GM03348 (cell line): ENCODE results near the gene EEF1AKMT2.
"Not testable (repeated sequence)": the region's sequence is repeated elsewhere in the genome, so short reads cannot be mapped to it uniquely, and the experiment has no call there.

Experiments
- DNase-seq: peaks from one replicate; pipeline ENCODE4 v3.0.0; 2012; ENCODE audit warnings: low spot score

The EEF1AKMT2 gene

GRCh38 chr10:124755581-124755980, 36.1 kb downstream of the EEF1AKMT2 start:
- no peak for DNase-seq

GRCh38 chr10:124754227-124754626, 37.5 kb downstream of the EEF1AKMT2 start:
- no peak for DNase-seq

GRCh38 chr10:124748953-124749645, 42.6 kb downstream of the EEF1AKMT2 start:
- DNase-seq = no peak

- DNase-seq = no peak
These were observed 43.5 kb downstream of the EEF1AKMT2 start for GRCh38 chr10:124748166-124748565.

- DNase-seq = no peak
These were observed 43.9 kb downstream of the EEF1AKMT2 start for GRCh38 chr10:124747745-124748144.

- no peak for DNase-seq
These were observed 44.7 kb downstream of the EEF1AKMT2 start for GRCh38 chr10:124746992-124747391.

- not testable (repeated sequence) for DNase-seq
These were observed 45.2 kb downstream of the EEF1AKMT2 start for GRCh38 chr10:124746447-124746846.

GRCh38 chr10:124745673-124746072, 46.0 kb downstream of the EEF1AKMT2 start:
- peak; percentile 25 for DNase-seq

- DNase-seq = no peak
These were observed 46.4 kb downstream of the EEF1AKMT2 start for GRCh38 chr10:124745252-124745651.

- DNase-seq = peak; percentile 94
These were observed 47.3 kb downstream of the EEF1AKMT2 start, which contains the start of gene FAM53B for GRCh38 chr10:124744102-124745050. TSS of gene FAM53B (minus strand) at chr10:124744378. CDS start at chr10:124706713, 37,665 bp downstream.

GRCh38 chr10:124743191-124744101, 48.2 kb downstream of the EEF1AKMT2 start:
- DNase-seq = peak; percentile 59

- DNase-seq = peak; percentile 32
These were observed 49.1 kb downstream of the EEF1AKMT2 start for GRCh38 chr10:124742413-124743190.

- no peak for DNase-seq
These were observed 49.7 kb downstream of the EEF1AKMT2 start for GRCh38 chr10:124741922-124742412.

- peak; percentile 89 for DNase-seq
These were observed 50.3 kb downstream of the EEF1AKMT2 start for GRCh38 chr10:124741281-124741921.

- DNase-seq = peak; percentile 65
These were observed 51.1 kb downstream of the EEF1AKMT2 start for GRCh38 chr10:124740369-124741280.

- no peak for DNase-seq
These were observed 51.7 kb downstream of the EEF1AKMT2 start for GRCh38 chr10:124739986-124740368.

GRCh38 chr10:124739119-124739921, 52.4 kb downstream of the EEF1AKMT2 start:
- DNase-seq = no peak

GRCh38 chr10:124738441-124738840, 53.2 kb downstream of the EEF1AKMT2 start:
- no peak for DNase-seq
